Ammon's horn (tissue), 1 donor: ENCODE measurements around the gene NRXN2.
"Not testable (repeated sequence)": the region's sequence is repeated elsewhere in the genome, so short reads cannot be mapped to it uniquely, and the experiment has no call there.

Source experiments
- DNase-seq: peaks from one replicate; pipeline ENCODE4 v3.0.0-alpha.2; 2016; ENCODE audit warnings: low spot score

NRXN2 gene

GRCh38 chr11:64721359-64721699, 1.7 kb downstream of the NRXN2 start:
- no peak for DNase-seq

GRCh38 chr11:64720640-64721358, 2.2 kb downstream of the NRXN2 start:
- no peak for DNase-seq

GRCh38 chr11:64720167-64720566, 2.8 kb downstream of the NRXN2 start:
- DNase-seq, result no peak

- DNase-seq, result no peak
These were observed 3.6 kb downstream of the NRXN2 start for GRCh38 chr11:64719406-64719805.

GRCh38 chr11:64718780-64719124, 4.2 kb downstream of the NRXN2 start:
- DNase-seq, result no peak

GRCh38 chr11:64718084-64718779, 4.8 kb downstream of the NRXN2 start:
- no peak for DNase-seq

- DNase-seq, result no peak
These were observed 5.8 kb downstream of the NRXN2 start for GRCh38 chr11:64717268-64717578.

GRCh38 chr11:64716473-64717267, 6.3 kb downstream of the NRXN2 start:
- DNase-seq, result no peak

GRCh38 chr11:64715756-64716472, 7.1 kb downstream of the NRXN2 start:
- DNase-seq, result no peak

- no peak for DNase-seq
These were observed 7.9 kb downstream of the NRXN2 start for GRCh38 chr11:64715110-64715509.

- DNase-seq, result no peak
These were observed 8.3 kb downstream of the NRXN2 start for GRCh38 chr11:64714666-64715065.

GRCh38 chr11:64713781-64714363, 9.1 kb downstream of the NRXN2 start:
- no peak for DNase-seq

GRCh38 chr11:64713016-64713707, 9.8 kb downstream of the NRXN2 start:
- no peak for DNase-seq

- no peak for DNase-seq
These were observed 10.5 kb downstream of the NRXN2 start for GRCh38 chr11:64712430-64713015.

GRCh38 chr11:64711956-64712362, 11.0 kb downstream of the NRXN2 start:
- DNase-seq, result no peak

GRCh38 chr11:64711138-64711955, 11.7 kb downstream of the NRXN2 start:
- no peak for DNase-seq

- DNase-seq, result no peak
These were observed 12.4 kb downstream of the NRXN2 start for GRCh38 chr11:64710418-64711137.

GRCh38 chr11:64705501-64705900, 17.5 kb downstream of the NRXN2 start:
- DNase-seq, result no peak

- no peak for DNase-seq
These were observed 19.9 kb downstream of the NRXN2 start for GRCh38 chr11:64703048-64703447.

- DNase-seq, result not testable (repeated sequence)
These were observed 21.0 kb downstream of the NRXN2 start for GRCh38 chr11:64701956-64702355.
